ENCODE results near the gene SPDL1.

DNA sequence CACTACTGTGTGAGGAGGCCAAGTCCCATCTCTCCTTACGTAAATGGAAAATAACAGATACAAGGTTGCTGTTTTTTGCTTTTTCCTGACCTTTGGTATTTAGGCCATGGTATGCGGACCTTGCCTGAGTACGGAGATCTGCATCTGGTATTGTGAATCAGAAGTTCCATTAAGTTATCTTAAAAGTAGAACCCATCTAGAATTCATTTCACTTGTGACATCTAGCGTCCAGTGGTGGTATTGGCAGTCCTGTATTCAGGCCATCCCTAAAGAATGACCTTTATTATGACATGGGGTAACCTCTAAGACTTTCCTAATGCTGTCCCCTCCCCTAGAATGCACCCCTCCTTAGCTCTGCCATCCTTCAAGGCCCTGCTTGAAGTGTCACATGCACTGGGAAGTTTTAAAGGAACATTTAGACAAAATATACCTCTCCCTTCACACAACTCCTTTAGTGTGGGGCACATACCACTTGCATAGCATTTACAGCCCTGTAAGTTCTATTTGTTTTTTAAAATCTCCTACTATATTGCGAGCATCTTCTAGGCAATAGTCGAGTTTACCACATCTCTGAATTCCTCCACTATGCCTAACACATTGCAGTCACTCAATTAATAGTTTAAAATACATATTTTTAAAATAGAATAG lies 1.9 kb upstream of the SPDL1 start:
- TF ChIP-seq, protein P1, sequence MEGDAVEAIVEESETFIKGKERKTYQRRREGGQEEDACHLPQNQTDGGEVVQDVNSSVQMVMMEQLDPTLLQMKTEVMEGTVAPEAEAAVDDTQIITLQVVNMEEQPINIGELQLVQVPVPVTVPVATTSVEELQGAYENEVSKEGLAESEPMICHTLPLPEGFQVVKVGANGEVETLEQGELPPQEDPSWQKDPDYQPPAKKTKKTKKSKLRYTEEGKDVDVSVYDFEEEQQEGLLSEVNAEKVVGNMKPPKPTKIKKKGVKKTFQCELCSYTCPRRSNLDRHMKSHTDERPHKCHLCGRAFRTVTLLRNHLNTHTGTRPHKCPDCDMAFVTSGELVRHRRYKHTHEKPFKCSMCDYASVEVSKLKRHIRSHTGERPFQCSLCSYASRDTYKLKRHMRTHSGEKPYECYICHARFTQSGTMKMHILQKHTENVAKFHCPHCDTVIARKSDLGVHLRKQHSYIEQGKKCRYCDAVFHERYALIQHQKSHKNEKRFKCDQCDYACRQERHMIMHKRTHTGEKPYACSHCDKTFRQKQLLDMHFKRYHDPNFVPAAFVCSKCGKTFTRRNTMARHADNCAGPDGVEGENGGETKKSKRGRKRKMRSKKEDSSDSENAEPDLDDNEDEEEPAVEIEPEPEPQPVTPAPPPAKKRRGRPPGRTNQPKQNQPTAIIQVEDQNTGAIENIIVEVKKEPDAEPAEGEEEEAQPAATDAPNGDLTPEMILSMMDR (IDR thresholded peaks at IDR 0.05; ENCODE audit: insufficient read depth, low read length) = peak; percentile 77
- no peak for TF ChIP-seq POLR2AphosphoS5 (IDR thresholded peaks at IDR 0.05; ENCODE audit: low read depth)
- TF ChIP-seq, protein P2, sequence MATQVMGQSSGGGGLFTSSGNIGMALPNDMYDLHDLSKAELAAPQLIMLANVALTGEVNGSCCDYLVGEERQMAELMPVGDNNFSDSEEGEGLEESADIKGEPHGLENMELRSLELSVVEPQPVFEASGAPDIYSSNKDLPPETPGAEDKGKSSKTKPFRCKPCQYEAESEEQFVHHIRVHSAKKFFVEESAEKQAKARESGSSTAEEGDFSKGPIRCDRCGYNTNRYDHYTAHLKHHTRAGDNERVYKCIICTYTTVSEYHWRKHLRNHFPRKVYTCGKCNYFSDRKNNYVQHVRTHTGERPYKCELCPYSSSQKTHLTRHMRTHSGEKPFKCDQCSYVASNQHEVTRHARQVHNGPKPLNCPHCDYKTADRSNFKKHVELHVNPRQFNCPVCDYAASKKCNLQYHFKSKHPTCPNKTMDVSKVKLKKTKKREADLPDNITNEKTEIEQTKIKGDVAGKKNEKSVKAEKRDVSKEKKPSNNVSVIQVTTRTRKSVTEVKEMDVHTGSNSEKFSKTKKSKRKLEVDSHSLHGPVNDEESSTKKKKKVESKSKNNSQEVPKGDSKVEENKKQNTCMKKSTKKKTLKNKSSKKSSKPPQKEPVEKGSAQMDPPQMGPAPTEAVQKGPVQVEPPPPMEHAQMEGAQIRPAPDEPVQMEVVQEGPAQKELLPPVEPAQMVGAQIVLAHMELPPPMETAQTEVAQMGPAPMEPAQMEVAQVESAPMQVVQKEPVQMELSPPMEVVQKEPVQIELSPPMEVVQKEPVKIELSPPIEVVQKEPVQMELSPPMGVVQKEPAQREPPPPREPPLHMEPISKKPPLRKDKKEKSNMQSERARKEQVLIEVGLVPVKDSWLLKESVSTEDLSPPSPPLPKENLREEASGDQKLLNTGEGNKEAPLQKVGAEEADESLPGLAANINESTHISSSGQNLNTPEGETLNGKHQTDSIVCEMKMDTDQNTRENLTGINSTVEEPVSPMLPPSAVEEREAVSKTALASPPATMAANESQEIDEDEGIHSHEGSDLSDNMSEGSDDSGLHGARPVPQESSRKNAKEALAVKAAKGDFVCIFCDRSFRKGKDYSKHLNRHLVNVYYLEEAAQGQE (IDR thresholded peaks at IDR 0.05; ENCODE audit: insufficient replicate concordance, low read depth) = no peak
